GM21529 (cell line): ENCODE results near the gene VTI1A.

Experiments
- ATAC-seq: cut with Tn5 transposase; IDR thresholded peaks from one replicate; pipeline ENCODE4 v1.9.1; 2021; ENCODE audit not compliant: unreplicated experiment

Gene VTI1A

DNA sequence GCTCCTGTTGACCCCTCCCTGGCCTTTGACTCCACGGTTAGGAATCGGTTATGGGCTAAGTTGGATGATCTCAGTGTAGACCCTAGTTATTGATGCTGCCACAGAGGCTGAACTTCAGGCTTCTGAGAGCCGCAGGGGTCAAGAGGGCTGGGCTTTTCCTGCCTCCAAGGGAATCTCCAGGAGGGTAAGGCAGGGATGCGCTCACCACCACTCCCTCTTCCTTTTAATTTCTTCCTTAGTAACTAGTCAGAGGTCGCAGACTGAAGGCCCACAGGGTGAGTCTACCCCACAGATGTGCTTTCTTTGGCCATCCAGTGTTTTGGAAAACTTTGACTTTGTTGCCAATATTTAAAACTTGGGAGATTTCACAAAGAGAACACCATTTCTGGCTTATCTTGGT, 352.0 kb downstream of the VTI1A start:
- ATAC-seq = no peak

GRCh38 chr10:112799726-112800510, 352.9 kb downstream of the VTI1A start:
- ATAC-seq = no peak

DNA sequence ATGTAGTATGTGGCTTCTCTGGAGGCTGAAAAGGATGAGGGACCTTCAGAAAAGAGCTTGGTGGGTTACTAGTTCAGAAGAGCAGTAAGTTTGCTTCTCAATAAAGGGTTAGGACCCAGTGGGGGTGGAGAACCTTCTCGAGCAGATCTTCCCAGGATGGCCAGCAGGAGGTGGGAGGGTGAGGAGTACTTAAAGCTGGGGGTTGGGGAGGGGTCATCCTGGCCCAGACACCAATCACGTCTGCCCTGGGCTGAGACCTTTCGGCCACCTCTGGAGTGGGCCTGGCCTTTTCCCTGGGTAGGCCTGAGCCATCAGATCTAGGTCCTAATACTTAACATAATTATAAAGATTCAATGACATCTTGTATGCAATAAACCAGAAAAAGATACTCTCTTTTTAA, 354.0 kb downstream of the VTI1A start:
- ATAC-seq = no peak

DNA sequence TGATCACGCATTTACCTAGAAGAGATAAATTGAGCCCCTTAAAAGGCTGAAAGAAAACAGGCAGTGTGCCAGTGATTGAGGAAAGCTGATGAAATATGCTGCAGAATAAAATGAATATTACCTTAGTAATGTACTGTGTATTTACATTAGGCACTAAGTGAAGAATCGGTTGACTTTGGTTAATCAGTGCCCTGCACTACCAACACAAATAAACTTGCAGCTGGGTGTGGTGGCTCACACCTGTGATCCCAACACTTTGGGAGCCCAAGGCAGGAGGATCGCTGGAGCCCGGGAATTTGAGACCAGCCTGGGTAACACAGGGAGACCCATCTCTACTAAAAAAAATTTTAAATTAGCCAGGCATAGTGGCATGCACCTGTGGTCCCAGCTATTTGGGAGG, 354.7 kb downstream of the VTI1A start:
- no peak for ATAC-seq

GRCh38 chr10:112802411-112803022, 355.5 kb downstream of the VTI1A start:
- no peak for ATAC-seq

DNA sequence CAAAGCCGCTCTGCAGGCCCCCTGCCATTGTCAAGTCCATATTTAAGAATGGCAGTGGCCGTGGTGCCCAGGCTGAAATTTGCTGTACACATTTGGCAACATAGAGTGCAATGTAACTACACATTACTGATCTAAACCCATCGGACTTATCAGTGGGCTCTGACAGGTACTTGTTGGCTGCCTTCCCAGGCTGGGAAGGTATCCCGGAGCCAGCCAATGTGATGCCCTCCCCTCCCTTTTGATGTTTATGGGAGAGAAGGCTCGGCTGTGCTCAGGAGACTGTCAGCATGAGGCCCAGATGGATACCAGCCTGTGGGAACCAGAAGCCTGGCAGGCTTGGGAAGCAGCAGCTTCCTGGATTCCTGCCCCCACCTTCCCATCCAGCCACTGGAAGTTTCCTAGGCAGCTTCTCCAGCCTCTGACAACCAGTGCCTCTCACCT, 357.0 kb downstream of the VTI1A start:
- no peak for ATAC-seq

DNA sequence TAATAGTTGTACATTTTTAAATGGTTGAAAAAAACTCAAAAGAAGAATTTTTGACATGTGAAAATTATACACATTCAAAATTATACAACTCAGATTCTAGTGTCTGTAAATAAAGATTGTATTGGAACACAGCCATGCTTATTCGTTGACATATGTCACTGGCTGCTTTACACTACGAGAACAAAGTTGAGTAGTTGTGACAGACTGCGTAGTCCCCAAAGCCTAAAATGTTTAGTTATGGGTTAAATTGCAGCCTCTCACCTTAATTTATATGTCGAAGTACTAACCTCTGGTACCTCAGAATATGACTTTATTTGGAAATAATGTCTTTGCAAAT, 358.2 kb downstream of the VTI1A start:
- ATAC-seq = no peak

DNA sequence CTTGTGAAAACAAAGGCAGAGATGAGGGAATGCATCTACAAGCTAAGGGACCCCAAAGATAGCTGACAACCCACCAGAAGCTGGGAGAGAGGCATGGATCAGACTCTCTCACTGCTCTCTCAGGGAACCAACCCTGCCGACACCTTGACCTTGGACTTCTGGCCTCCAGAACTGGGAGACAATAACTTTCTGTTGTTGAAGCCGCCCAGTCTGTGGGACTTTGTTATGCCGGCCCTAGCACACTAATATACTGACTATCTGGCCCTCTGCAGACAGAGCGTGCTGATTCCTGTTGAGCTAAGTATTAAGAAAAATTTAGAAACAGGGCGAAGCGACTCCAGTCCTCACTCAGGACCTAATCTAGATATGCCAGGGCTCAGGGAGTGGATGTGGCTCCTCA, 358.7 kb downstream of the VTI1A start:
- no peak for ATAC-seq

DNA sequence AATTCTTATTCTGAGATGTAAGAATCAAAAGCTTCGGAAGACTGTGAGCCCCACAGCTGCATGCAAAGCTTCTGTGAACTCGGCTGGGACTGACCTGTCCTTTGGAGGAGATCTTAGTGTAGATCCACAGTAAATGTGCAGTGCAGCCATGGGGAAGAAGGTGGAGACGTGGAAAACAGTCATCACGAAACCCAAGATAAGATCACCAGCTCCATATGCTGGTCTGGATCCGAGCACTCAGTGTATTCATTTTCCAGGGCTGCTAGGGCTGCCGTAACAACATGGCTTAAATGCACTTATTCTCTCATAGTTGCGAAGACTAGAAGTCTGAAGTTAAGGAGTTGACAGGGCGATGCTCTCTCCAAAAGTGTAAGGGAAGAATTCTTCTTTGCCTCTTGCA, 360.0 kb downstream of the VTI1A start:
- ATAC-seq = no peak

DNA sequence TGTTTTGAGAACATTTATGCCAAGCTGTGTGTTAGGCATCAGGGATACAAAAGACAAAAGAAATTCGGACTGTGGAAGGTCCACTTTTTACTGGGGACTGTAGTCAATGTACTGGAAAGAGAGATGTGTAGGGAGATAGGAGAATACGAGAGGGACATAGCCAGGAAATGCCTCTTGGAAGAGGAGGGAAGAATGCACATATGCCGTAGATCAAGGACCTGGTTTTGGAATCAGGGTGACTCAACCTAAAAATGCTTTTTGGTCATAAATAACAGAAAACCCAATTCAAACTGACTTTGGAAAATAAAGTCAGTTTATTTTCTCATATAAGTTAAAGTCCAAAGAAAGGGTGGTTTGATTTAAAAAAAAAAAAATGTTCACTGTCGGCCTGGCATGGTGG, 362.7 kb downstream of the VTI1A start:
- no peak for ATAC-seq

- no peak for ATAC-seq
Measured at GRCh38 chr10:112810711-112811151, 363.7 kb downstream of the VTI1A start.

DNA sequence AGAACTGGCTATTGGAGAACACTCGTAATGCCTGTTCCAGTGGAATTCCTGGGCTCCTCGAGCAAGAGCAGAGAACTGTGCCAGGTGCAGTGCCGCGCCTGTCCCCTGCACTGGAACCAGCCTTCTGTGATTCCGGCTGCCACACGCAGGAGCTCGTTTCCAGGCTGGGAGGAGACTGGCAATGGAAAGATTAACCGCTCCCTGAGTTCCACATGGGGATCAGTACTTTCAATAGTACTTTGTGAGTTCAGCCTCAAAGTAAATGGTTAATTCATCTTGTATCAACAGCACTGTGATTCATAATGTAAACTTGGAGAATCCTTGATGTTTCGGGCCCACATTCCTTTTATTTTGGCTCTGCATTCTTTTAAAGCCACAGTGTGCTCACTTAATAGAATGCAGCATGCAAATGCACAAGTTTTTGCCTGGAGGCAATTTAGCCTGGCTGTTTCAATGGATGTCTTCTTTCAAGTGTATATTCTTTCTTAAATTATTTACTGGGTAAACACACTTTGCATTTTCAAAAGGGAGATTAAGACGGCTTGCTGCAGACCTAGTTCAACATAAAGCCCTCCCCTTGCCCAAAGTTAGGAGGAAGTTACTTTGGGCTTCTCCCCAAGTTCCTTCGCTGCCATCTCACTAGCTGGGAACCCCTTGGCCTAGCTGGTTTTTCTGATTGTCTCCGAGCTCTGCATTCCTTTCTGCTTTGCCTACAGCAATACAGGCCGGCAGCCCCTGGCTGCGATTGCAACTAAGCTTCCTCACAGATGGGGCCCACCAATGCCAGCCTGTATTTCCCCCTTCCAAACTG, 364.9 kb downstream of the VTI1A start:
- ATAC-seq = no peak

DNA sequence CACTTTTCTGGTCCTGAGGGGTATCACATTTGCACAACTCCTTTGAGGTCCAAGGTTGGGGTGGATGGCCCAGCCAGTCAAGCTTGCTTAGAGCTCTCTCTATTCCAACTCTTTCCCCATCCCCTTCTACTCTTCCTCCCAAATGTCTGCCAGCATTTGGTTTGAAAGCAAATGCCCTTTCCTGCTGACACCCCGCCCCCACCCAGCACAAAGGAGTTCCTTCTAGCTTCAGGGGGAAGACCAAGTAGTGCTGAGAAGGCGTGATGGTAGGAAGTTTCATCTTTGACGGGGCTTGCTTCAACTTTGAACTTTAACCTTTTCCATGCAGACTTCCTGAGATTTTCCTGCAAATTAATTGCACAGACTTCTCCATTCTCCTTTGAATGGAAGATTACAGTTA, 365.6 kb downstream of the VTI1A start:
- ATAC-seq = no peak

DNA sequence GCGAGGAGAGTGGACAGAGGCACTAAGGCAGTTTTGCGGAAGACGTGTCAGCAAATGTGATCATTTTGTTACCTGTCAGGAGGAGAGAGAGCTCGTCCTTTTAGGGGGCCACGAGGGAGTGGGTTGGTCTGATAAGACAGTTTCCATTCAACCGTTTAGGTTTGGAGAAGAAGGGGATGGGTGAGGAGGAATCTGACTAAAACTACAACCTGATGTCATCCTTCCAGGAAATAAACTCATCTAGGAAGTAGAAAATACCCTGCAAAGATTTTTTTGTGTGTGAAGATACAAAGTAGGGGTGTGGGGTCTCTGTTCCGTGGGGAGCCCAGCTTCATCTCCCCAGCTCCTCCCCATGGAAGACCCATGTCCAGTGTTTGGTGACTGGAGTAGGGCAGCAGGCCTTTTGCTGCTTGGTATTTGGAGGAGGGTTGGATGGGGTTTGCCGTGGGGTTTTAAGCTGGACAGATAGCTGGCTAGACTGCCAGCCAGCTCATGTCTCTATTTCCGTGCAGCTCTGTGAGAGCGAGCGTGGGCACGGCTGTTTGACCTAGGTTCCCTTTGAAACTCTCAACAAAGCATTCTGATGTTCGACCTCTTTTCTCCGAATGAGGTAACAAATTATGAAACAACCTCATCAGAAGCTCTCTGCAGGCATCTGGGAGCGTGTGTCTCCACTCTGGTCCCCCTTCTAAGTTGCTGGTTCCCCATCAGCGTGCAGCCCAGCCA, 367.0 kb downstream of the VTI1A start:
- ATAC-seq = no peak

DNA sequence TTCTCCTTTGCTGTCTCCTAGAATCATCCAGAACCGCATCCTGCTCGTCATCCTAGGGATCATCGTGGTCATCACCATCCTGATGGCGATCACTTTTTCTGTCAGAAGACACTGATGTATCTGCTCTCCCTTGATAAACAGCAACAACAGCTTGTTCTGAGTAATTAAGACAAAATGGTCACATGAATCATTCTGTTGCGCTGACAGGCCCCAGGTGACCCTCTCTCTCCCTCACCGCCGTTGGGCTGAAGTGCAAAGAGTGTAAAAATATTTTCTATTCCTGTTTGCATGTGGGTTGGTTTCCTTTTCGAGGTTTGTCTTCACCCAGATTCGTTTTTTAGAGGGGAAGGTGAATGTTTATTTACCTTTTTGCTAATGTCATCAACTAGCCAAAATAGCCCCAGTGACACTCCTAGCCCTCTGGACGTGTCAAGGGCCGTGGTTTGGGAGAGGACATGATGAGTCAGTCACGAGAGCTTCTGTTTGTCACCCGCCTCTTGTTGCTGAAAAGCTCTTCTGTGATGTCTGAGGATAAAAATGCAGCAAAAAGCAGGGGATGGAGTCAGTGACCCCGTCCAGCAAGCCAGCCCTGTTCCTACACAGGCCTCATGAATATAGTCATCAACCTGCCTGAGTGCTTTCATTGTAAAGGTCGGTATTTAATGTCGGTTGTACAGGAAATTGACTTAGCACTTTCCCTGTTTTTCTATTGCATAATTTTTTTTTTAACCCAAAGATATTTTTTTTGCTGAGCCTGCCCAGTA, 368.4 kb downstream of the VTI1A start:
- ATAC-seq = no peak

DNA sequence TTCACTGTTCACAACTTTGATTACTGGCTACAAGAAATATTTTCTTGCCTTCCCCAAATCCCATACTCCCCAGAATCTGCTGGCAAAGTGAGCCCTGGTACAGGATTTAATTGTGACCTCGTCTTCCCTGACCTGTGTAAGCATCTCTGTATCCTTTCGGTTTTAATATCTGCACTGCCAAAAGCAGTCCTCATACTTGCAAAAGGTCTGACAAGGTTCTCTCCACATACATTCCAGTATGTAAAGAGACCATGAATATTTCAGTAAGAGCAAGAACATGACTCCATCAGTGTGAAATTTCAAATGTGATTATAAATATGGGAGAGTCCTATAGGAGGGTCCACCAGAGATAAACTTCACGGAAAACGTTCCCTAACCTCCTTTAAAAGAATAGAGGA, 369.0 kb downstream of the VTI1A start:
- ATAC-seq = no peak

DNA sequence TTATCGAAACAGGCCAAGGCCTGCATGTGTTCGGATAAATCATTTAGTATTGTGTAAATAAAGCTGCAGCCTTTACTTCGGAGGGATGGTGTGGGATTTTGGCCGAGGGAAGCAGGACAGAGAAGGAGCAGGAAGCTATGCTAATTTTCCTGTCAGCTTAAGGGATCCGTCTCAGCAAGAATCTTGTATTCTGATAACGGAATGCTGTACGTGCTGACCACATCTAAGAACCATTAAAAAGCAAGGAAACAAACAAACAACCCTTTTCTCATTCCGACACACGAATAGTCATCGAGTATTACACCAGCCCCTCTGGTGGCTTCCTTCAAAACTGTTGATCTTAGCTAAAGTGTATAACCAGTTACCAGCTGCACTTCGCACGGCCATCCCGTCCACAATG, 369.9 kb downstream of the VTI1A start:
- ATAC-seq = no peak

- ATAC-seq = no peak
Measured at GRCh38 chr10:112817981-112818777, 371.2 kb downstream of the VTI1A start.

DNA sequence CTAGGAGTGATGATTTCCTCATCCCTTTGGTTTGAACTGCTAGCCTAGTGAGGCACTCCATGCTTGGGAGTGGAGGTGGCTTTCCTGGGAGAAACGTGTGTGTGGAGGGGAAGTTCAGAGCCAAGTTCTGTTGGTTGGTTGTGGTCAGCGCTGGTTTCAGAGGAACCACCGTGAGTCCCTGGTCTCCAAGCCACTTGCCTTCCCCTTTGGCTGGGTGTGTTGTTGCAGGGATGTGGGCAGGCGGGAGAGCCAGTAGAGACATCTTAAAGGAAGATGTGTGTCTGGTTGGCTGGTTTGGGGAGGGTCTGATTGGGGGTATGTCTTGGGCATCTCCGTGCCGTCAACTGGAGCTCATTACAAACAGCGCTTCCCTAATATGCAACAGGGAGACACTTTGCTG, 372.2 kb downstream of the VTI1A start:
- ATAC-seq = no peak

DNA sequence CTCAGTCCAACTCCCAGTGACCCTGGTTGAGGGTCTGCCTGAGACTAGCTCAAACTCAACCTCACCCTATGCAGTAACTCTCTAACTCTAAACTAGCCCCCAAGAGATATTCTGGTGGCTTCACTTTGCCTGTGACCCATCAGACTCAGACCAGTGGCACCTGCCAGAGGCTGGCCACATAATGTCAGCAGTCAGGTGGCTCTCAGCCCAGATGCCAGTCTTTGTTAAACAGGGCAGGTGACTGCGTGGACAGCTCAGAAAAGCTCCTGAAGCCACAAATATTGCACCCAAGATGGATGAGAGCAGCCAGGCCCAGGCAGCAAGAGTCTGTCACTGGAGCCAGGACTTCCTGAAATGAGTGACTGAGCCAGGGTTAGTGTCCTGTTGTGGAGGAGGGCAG, 373.3 kb downstream of the VTI1A start:
- no peak for ATAC-seq
